T-helper 22 cell (primary cell): ENCODE results near the gene GMDS.

ENCODE experiments used
- DNase-seq: peaks from one replicate; pipeline ENCODE4 v3.0.0-alpha.2; 2020; ENCODE audit warnings: low read depth

The GMDS gene

GRCh38 chr6:2099870-2100269 is 145.5 kb downstream of the GMDS start:
- no peak for DNase-seq

GRCh38 chr6:2097464-2097863 is 147.9 kb downstream of the GMDS start:
- DNase-seq: no peak

DNA sequence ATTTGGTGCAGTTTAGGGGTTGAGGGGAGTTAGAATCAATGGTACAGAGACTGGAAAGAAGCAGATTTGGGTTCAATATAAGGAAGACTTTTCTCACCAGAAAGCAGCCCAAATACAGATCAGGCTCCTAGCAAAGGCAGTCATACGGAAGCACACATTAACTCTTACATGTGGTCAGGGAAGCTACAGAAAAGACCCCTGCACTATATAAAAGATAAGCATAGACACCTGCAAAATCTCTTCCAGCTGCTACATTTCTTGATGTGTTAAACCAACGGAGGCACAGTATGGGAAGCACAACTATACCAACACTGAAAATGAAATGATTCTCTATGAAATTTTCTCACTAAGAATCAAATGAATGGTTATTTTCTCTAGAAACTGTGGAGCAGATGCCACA is 150.8 kb downstream of the GMDS start:
- no peak for DNase-seq

- no peak for DNase-seq
Measured at GRCh38 chr6:2086326-2086965, 159.0 kb downstream of the GMDS start.

GRCh38 chr6:2085657-2086056 is 159.7 kb downstream of the GMDS start:
- DNase-seq: no peak

DNA sequence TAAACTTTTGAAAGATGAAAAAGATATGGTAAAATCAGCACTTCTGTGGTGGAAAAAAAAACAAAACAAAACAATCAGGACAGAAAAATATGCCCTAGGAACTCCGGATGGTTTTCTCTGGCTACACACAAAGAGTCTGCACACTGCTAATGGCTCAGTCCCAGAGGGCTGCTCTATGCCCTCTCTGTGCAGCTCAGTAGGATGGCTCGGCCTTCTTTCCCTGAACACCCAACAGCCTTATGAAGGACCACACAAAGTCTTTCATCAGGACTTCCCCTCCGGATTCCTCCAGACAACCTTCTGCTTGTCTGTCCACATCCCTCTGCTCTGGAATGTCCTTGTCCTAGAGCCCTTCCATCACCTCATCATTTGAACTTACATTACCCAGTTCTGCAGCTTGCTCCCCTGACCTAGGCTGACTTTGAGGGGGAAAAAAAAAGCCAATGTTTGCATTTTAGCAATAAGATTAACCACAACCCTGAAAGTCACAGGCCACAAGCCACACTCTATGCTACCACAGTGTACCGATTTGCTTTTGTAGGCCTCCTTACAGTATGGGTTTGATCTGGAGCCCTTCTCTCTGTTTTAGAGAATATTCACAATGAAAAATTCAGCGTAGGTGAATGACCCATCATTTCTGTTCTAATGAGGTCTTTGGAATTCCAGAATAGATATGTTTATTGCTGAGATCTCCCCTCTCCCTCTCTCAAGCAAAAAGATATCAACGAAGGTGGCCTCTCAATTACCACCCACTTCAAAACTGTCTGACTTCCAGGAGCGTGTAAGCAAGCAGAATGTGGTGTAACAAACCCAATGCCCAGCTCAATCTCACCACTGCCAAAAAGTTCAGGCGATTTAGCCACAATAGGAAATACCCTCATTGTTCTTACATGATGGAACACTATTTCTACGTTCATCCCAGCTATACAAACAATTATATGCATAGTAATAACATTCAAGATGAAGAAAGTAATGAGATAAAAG is 164.0 kb downstream of the GMDS start:
- DNase-seq: no peak

DNA sequence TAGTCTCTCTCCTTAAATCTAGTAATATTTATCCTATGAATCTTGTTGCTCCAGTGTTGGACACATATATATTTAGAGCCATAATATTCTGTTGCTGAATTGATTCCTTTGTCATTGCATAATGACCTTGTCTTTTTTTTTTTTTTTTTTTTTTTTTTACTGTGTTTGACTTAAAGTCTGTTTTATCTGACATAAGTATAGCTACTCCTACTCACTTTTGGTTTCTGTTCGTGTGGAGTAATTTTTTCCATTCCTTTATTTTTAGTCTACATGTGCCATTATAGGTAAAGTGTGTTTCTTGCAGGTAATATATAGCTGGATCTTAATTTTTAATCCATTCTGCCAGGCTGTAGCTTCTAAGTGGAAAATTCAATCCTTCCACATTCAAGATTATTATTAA is 166.5 kb downstream of the GMDS start:
- no peak for DNase-seq

DNA sequence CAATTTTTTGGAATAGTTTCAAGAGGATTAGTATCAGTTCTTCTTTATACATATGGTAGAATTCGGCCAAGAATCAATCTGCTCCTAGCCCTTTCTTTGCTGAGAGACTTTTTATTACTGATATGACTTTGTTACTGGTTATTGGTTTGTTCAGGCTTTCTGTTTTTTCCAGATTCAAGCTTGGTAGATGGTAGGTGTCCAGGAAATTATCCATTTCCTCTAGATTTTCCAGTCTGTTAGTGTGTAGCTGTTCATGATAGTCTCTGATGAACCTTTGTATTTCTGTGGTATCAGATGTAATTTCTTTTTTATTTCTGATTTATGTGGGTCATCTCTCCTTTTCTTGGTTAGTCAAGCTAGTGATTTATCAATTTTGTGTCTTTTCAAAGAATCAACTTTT is 167.6 kb downstream of the GMDS start:
- no peak for DNase-seq

GRCh38 chr6:2073476-2073875 is 171.9 kb downstream of the GMDS start:
- DNase-seq: no peak

- DNase-seq: no peak
Measured at GRCh38 chr6:2072453-2072852, 173.0 kb downstream of the GMDS start.

DNA sequence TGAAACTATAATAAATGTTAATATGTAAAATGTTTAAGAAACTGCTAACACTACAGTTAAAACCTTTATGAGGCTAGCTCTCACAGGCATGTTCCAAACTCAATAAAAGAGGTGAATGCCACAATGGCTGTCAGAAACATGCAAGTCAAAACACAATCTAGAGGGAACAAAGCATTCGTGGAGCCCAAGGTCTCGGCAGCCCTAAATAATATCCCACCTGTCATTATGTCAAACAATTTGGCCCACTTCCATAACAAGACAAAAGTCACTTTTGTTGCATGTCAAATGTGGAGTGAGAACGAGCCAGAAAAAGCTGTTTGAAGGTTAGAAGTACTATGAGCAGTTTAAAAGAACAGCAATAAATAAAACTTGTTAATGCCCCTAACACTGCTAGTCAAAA is 181.9 kb downstream of the GMDS start:
- no peak for DNase-seq

GRCh38 chr6:2061880-2062279 is 183.5 kb downstream of the GMDS start:
- no peak for DNase-seq

- DNase-seq: no peak
Measured at GRCh38 chr6:2055911-2056310, 189.5 kb downstream of the GMDS start.

GRCh38 chr6:2055143-2055542 is 190.3 kb downstream of the GMDS start:
- DNase-seq: no peak

- no peak for DNase-seq
Measured at GRCh38 chr6:2054516-2055067, 190.8 kb downstream of the GMDS start.

DNA sequence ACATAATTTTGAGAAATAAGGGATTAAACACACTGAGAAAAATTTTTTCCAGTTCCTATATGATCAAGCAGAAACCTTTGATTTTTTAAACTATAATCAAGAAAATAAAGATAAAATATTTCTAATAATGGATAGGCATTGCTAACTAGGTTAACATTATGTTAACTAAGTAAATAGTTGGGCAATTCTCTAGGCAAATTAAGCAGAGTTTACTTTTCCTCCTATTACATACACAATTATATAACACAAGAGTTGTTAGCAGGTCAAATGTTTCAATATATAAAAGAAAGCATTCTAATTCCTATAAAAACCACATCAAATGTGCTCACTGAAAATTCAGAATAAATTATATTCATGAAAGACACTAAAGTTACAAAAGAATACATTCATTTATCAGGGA is 191.7 kb downstream of the GMDS start:
- no peak for DNase-seq

DNA sequence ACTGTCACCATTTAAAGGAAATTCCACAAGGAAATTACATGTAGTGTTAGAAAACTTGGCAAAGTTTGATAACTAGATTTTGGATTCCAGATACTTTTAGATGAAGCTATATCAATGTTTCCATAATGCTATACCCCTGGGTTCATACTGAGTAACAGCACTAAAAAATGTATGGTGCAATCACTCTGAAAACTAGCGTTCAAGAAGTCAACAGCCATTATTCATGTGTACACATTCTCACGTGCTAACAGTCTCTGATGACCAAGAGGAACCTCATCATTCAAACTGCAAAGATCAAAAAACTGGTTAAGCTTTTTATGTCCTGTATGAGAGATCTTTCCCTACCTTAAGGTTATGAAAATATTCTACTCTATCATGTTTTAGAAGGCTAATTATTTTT is 197.6 kb downstream of the GMDS start:
- DNase-seq: no peak

DNA sequence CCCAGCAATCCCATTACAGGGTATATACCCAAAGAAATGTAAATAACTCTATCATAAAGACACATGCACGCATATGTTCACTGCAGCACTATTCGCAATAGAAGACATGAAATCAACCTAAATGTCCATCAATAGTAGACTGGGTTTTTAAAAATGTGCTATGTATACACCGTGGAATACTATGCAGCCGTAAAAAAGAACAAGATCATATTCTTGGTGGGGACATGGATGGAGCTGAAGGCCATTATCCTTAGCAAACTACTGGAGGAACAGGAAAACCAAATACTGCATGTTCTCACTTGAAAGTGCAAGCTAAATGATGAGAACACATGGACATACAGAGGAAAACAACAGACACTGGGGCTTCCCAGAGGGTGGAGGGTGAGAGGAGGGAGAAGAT is 201.2 kb downstream of the GMDS start:
- no peak for DNase-seq

- DNase-seq: no peak
Measured at GRCh38 chr6:2042956-2043648, 202.3 kb downstream of the GMDS start.

GRCh38 chr6:2038092-2038491 is 207.3 kb downstream of the GMDS start:
- DNase-seq: no peak

DNA sequence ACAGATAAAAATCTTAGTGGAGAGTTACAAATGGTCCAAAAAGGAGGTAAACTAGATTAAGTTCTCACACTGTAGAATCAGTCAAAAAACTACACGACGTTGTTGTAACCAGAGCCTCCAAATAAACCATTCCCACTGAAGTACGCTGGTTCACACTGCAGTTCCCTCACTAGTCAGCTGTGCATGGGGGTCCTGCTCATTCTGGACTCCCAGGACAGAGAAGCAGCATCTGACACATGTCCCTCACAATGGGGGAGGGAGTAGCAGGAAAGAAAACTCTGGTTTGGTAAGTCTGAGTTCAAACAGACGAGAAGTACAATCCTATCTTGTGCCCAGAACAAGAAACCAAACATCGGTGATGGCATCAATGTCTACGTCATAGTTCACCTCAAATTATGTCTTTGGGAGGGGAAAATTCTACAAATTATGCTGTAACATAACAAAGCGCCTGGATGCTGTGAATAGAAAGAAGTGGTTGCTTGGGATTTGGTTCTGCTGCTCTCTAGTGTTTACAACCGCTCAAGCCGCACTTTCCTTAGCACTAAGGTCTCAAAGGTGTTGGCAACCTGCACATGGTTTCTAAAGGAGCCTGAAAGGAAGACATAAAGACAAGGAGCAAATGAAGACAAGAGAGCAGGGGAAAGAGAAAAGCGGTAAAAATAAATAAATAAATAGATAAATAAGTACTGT is 208.0 kb downstream of the GMDS start:
- DNase-seq: no peak

DNA sequence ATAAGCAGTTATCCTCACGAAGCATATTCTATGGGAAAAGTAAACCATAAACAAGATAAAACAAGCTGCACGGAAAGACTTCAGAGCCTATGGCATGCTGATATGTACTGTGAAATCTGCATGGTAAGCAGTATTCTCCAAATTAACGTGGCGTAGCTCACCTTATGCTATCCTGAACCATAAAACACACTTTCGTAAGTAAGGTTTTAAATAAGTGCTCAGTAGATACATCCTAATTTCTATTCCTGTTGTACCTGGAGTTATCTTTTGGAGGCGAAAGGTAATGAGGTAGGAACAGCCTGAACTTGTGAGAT is 208.7 kb downstream of the GMDS start:
- no peak for DNase-seq
